ENCODE data around the gene TMEM191B. TPM values are rescaled to one million over a fixed set of nuclear protein-coding genes. Genes with fewer than 3 reads are reported as not detected.
"Not testable (repeated sequence)": the region's sequence is repeated elsewhere in the genome, so short reads cannot be mapped to it uniquely, and the experiment has no call there.

Gene TMEM191B
- total RNA-seq, 1 donor from 2014 or later, result 0.98 TPM

DNA sequence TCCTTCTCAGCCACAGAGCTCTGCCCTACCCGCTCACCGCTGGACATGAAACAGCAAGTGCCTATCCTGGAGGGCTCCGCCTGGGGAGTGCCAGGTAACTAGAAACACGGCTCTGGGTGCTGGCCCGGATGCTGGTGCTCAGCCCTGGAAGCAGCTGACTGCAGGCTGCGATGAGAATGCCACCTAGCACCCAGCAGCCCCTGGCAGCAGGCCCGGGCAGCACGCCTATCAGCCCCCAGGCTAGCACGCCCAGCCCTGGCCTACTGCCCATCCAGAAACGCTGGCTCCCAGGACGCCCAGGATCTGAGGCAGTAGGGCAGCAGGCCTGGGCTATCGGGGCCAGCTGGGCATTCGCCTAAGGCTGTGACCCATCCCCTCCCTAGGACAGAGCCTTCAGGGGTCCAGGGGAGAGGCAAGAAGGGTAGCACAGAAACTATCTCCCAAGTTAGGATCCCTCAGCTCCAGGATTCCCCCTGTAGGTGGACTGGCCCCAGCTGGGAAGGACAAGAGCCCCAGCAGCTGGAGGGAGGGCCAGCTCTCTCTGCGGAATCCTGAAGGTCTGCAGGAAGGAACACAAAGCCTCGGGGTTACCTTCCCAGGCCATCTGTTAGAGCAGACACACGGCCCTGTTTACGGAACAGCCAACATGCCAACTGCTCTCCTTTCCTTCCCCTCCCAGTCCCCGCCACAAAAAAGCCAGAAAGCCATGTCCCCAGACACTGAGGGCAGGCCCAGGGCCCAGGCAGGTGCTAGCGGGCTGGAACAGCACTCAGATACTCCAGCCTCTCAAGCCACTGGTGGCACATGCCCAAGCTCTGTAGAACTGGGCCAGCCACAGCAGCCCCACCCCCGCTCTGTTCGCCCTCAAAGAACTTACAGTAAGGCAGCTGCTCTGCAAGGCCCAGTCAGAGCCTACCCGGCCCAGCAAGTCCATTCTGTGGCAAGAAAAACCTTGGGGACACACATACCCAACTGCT lies 27.0 kb downstream of the TMEM191B start:
- not testable (repeated sequence) for H3K4me3 ChIP-seq (ENCODE audit: low read depth, low read length); DNase-seq (ENCODE audit: low read depth)

DNA sequence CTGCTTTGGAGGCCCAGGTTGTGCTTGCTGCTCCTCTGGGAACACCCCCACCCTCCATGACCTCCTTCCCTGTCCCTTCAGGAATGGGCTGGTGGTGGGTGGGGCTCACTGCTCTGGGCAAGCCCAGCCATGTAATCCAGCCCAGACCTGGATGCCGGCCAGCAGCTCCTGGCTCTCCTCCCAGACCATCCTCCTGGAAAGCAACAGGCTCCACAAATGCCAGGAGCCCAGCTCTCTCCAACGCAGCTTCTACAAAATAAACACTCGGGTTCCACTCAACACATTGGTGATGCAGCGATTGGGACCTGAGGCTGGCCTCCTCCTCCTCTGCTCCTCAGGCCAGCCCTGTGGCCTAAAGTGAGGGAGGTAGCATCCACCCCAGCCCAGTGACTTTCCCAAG lies 30.9 kb downstream of the TMEM191B start:
- not testable (repeated sequence) for H3K4me3 ChIP-seq (ENCODE audit: low read depth, low read length); DNase-seq (ENCODE audit: low read depth)

DNA sequence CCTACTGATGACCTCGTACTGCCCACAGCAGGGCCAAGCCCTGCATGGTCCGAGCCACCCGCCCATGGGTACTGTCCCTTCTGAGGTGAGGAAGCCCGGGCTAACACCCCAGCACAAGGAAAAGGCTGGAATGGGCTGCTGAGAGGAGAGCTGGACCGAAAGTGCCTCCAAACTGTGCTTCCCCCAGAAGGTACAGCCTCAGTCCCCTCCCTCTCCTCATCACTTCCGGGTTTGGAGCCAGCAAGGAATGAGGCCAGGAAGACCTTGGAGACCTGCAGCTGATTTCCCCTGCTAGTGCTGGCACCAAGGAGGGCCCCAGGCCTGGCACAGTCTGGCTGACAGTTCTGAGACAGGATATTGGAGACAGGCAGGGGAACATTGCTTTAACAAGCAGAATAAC lies 31.3 kb downstream of the TMEM191B start:
- H3K4me3 ChIP-seq (ENCODE audit: low read depth, low read length), result not testable (repeated sequence)

DNA sequence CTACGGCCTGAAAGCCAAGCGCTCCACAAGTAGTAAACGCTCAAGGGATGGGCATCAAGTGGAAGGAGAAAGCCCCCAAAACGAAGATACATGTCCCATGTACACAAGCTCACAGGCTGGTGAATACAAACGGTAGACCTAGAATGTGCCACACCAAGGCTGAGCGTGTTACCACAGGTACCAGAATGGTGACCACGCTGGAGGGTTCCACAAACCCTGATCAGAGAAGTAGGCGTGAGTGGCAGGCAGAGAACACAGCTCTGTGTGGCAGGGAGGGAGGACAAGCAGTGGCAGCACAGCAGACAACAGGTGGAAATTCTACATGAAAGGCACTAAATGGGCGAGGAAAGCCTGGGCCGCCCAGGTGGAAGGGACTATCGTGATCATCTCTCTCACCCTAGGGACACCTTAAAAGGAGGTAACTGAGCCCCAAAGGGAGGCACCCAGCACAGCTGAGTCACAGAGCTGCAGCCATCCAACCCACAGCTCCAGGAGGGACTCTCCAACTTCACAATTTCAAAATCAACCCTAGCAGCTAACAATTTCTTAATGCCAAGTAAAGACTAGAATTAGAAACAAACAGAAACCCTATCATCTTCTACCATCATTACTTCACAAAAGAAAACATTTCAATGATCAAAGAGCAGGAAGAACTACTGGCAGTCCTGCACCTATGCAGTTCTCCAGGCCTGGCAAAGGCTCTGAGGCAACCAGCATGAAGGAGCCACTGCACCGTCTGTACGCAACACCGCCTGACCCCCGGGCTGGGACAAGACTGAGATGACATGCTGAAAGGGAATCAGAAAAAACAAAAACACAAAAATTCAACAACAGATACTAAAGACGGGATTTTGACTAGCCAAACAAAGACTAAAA lies 32.7 kb downstream of the TMEM191B start:
- DNase-seq (ENCODE audit: low read depth), result not testable (repeated sequence)

More for the DNA sequence above, 31.3 kb downstream of the TMEM191B start:
- not testable (repeated sequence) for DNase-seq (ENCODE audit: low read depth)

DNA sequence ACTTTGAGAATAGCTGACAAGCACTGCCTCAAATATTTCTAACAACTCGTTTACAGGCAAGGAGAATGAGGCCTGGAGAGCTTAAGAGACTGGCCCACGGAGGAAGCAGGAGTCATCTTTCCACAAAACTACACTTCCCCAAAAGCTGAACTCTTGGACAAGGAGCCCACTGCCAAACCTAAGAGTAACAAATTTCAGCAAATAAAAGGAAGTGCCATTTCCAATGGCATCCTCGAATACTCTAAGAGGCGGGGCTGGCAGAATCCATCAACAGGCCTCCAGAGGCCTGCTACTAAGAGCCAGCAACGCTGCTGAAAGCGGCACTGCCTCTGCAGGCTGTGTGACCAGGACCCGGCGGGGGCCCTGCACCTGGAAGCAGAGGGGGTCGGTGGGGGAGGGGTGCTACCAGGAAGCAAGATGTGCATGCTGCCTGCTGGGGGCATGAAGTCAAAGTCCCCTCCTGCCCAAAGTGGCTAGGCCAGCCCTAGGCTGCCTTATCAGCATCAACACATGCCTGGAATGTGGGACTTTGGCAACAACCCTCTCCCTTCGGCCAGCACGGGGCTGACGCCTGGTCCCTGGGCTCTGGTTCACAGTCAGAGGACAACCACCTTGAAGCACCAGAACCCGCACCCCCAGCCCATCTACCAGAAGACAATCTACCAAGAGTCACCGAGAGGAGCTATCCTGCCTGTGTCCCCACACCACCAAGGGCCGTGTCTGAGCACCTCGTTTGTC lies 43.1 kb downstream of the TMEM191B start:
- H3K4me3 ChIP-seq (ENCODE audit: low read depth, low read length); DNase-seq (ENCODE audit: low read depth): not testable (repeated sequence)

More for the DNA sequence above, 32.7 kb downstream of the TMEM191B start:
- not testable (repeated sequence) for H3K4me3 ChIP-seq (ENCODE audit: low read depth, low read length)

DNA sequence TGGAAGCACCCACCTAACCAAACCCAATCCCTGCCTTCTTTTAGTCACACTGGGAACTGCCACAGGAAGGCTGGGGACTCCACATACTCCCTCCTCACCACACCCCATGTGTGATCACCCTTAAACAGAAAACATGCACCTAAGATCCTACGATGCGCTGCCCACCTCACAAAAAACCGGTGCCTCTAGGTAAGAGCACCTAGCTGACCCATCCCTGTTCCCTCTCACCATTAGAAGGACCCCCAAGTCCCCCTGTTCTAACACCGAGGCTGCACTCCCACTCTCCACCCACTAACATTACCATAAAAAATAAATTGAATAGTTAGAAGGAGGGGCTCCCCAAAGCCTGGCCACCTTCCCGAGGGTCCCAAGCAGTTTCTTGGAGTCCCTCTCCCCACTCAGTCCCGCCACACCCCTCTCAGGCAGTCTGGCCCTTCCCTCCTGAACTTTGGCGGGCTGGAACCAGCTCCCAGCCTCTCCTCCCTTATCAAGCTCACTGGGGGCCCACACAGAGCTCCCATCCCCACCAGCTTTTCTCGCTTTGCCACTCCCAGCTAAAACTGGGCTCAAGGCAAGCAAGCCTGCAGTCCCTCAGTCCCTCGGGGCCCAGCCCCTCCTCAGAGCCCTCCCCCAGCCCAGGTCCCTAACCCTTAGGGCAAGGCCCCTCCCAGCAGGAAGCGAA lies 46.0 kb downstream of the TMEM191B start:
- H3K4me3 ChIP-seq (ENCODE audit: low read depth, low read length); DNase-seq (ENCODE audit: low read depth): not testable (repeated sequence)

DNA sequence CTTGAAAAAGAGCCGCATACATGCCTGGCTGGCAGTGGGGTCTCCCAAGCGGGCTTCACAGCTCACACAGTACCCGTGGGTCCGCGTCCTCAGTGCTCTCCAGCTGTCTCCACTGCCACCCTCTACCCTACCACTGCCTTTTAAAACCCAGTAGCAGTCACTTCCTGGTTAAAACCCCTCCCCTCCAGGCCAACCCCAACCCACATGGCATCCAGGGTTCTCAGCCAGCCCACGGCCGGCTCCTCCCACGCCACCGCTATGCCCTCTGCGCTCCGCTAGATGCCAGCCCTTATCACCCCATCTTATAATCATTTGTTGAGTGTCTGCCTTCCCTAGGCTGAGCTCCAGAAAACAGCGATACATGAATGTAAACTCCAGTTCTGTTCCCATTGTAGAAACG lies 47.0 kb downstream of the TMEM191B start:
- H3K4me3 ChIP-seq (ENCODE audit: low read depth, low read length); DNase-seq (ENCODE audit: low read depth): not testable (repeated sequence)

DNA sequence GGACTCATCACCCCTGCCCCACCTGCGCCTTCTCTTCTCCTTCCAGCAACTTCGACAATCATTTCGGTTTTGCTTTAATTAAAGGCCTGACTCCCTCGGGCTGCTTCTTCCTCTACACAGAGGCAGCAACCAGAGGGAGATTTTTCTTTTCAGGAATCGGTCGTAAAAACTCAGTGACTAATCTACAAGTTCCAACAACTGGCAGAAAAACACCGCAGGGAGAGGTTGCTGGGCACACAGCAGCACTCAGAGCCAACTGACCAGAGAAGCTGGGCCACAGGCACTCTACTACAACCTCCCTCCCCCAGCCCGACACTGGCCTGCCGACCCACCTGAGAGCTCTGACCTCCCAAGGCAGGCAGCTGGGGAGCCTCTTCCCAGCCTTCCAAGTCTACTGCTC lies 48.1 kb downstream of the TMEM191B start:
- H3K4me3 ChIP-seq (ENCODE audit: low read depth, low read length); DNase-seq (ENCODE audit: low read depth): not testable (repeated sequence)

DNA sequence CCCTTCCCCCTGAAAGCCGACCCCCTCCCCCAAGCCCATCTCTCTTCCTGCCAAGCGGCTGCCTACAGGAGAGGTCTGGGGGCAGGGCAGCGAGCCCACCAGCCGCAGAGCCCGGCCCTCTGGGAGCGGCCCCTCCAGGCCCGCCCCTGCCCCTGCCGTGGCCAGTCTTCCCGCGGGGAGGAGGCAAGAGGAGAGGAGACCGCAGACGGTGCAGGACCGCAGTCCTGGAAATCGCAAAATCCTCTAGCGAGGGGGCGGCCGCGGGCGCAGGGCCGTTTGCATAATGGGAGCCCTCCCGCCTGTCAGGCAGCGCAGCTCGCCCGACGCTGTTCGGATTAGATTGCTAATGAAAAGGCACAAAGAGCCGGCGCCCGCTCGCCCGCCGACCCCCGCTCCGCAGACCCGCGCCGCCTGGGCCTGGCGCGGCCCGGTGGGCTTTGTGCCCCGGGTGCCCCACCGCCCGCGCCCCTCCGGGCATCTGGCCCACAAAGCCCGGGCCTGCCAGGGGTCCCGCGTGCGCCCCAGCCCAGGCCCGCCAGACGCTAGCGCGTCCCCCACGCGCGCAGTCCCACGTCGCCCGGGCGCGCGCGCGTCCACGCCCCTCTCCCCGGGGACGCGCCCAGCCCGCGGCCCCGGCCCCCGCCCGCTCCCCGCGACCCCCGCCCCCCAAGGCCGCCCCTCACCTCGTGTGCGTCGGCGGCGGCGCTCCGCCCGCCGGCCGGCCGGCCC lies 49.7 kb downstream of the TMEM191B start:
- not testable (repeated sequence) for DNase-seq (ENCODE audit: low read depth); H3K4me3 ChIP-seq (ENCODE audit: low read depth, low read length)

DNA sequence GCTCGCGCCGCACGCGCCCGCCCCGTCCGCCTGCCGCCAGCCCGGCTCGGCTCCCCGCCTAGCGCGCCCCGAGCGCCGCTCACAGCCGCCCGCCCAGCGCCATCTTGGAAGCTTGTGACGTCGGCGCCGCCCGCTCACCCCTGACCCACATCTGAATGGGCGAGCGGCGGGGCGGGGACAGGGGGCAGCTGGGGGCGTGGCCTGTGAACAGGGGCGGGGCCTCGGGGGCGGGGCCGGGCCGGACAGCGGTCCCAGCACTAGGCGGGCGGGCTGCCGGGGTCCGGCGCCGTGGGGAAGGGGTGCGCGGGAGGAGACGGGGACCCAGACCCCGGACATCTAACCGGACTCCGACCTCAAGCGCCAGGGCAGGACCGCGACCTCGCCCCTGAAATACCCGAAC lies 50.2 kb downstream of the TMEM191B start:
- not testable (repeated sequence) for DNase-seq (ENCODE audit: low read depth)
- H3K4me3 ChIP-seq (ENCODE audit: low read depth, low read length), result peak overlapping the region; percentile 26

Other genes starting within 250 kb of the TMEM191B start
- not detected in 2 replicates for gene GGTLC3, start 9.6 kb upstream of the TMEM191B start, total RNA-seq
- 0.12 and 0.22 TPM in 2 replicates for gene RIMBP3, start 84.1 kb downstream of the TMEM191B start, total RNA-seq